Stimulated activated CD8-positive, alpha-beta memory T cell treated with anti-CD3 and anti-CD28 coated beads, Interleukin-4, amount 100 ng/mL, for 48 hours (primary cell): Measurements from ENCODE around the gene MACROD1.

ENCODE experiments used
- DNase-seq: peaks from one replicate; pipeline ENCODE4 v3.0.0-alpha.2; 2020

Gene MACROD1

GRCh38 chr11:64027651-64028397 is 138.1 kb downstream of the MACROD1 start:
- DNase-seq, result no peak

- no peak for DNase-seq
These were observed 139.2 kb downstream of the MACROD1 start for GRCh38 chr11:64026575-64027205.

GRCh38 chr11:64025205-64025604 is 140.7 kb downstream of the MACROD1 start:
- DNase-seq, result no peak

- DNase-seq, result no peak
These were observed 141.9 kb downstream of the MACROD1 start for GRCh38 chr11:64023712-64024710.

GRCh38 chr11:64022125-64022784 is 143.7 kb downstream of the MACROD1 start:
- DNase-seq, result no peak

- DNase-seq, result no peak
These were observed 144.2 kb downstream of the MACROD1 start for GRCh38 chr11:64021757-64022093.

- no peak for DNase-seq
These were observed 144.7 kb downstream of the MACROD1 start for GRCh38 chr11:64020976-64021756.

GRCh38 chr11:64019106-64020037 is 146.5 kb downstream of the MACROD1 start:
- DNase-seq, result no peak

GRCh38 chr11:64018310-64018709 is 147.6 kb downstream of the MACROD1 start:
- no peak for DNase-seq

GRCh38 chr11:64017945-64018224 is 148.0 kb downstream of the MACROD1 start:
- DNase-seq, result no peak

GRCh38 chr11:64015935-64016845 is 149.7 kb downstream of the MACROD1 start:
- no peak for DNase-seq

- DNase-seq, result no peak
These were observed 150.4 kb downstream of the MACROD1 start for GRCh38 chr11:64015510-64015909.

- DNase-seq, result no peak
These were observed 151.6 kb downstream of the MACROD1 start for GRCh38 chr11:64014356-64014755.

- no peak for DNase-seq
These were observed 152.6 kb downstream of the MACROD1 start for GRCh38 chr11:64013141-64013896.

GRCh38 chr11:64011371-64011770 is 154.5 kb downstream of the MACROD1 start:
- no peak for DNase-seq

GRCh38 chr11:64010783-64011182 is 155.1 kb downstream of the MACROD1 start:
- no peak for DNase-seq

- DNase-seq, result no peak
These were observed 156.2 kb downstream of the MACROD1 start for GRCh38 chr11:64009710-64010109.

GRCh38 chr11:64008914-64009633 is 156.8 kb downstream of the MACROD1 start:
- no peak for DNase-seq
